SW 1271 (cell line): Measurements from ENCODE around the gene THOC1.
A peak's percentile ranks its signal among the peaks of the same experiment; 100 is the strongest.
"Not testable (repeated sequence)": the region's sequence is repeated elsewhere in the genome, so short reads cannot be mapped to it uniquely, and the experiment has no call there.

Experiments
- DNase-seq, 2 experiments: peaks; one replicate each; lab custom pipeline; 2025; lab: John Stamatoyannopoulos, UW

THOC1 gene, protein sequence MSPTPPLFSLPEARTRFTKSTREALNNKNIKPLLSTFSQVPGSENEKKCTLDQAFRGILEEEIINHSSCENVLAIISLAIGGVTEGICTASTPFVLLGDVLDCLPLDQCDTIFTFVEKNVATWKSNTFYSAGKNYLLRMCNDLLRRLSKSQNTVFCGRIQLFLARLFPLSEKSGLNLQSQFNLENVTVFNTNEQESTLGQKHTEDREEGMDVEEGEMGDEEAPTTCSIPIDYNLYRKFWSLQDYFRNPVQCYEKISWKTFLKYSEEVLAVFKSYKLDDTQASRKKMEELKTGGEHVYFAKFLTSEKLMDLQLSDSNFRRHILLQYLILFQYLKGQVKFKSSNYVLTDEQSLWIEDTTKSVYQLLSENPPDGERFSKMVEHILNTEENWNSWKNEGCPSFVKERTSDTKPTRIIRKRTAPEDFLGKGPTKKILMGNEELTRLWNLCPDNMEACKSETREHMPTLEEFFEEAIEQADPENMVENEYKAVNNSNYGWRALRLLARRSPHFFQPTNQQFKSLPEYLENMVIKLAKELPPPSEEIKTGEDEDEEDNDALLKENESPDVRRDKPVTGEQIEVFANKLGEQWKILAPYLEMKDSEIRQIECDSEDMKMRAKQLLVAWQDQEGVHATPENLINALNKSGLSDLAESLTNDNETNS

DNA sequence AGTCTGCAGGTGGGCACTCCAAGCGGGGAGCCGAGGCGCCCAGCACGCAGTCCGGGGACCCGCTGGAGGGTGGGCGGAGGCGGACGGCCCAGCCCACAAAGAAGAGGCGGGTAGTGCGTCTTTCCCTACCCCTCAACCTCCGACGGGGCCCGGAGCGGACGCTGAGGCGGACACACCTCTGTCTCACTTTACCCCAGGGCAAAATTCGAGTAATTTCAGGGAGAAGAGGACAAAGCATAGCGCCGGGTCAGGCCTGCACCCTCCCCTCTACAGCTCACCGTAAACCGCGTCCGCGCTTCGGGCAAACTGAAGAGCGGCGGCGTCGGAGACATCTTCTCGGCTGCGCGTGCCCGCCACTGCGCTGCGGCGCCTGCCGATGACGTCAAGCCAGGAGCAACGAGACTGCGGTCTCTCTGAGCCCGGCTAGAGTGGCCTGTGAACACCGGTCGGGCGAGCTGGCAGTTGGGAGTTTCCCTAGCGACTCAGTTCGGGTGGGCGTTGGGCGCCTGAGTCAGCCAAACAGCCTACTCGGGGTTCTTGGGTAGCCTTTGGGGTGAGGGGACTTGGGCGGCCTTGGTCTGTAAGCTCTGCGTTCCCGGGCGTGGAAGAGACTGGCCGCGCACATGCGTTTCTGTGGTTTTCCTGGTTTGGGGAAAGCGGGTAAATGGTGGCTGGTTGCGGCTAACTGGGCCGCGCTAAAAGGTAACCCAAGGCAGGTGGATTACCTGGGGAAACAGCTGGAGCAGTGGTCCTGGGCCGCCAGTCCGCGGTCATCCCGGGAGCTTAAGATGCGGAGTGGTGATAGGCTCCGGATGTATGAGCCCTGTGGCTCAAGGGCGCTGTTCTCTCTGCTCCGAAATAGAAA is at the start of gene THOC1:
THOC1 (minus strand) TSS at position 360 of the 865 bp plus-strand sequence; CDS start at position 332, 28 bp downstream.
- peak; percentile 68 to 73 for DNase-seq

DNA sequence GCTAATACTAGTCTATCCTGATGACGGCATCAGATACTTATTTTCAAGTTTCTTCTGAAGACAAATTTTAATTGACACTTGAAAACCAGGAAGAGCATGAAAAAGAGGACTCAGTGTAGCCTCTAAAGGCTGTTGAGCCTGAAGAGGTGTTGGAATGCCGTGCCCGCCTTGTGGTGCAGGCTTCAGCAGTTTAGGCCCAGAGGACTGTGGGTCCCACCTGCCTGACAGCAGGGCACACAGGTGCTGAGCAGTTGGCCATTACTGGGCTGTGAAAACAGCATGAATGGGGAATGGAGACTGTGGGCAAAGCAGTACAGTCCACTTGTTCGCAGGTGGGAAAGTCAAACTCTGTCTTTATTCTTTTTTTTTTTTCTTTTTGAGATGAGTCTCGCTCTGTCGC is 49.8 kb upstream of the THOC1 start:
- no peak for DNase-seq

DNA sequence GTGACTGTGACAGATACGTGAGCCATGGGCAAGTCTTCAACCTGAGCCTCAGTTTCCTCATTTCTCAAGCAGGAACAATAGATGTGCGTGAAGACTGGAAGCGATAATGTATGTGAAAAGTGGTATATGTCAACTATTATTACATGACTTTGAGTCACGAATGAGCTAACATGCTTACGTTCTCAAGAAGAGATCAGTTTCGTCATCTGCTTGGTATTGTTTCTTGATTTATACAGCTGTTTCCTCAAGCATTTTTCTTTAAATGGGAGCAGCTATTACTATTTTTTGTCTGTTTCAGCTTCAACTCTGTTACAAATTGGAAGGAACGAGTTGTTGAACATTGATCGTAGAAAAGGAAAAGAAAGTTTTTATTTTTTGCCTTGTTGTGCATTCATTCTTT is 48.5 kb upstream of the THOC1 start:
- DNase-seq = no peak

DNA sequence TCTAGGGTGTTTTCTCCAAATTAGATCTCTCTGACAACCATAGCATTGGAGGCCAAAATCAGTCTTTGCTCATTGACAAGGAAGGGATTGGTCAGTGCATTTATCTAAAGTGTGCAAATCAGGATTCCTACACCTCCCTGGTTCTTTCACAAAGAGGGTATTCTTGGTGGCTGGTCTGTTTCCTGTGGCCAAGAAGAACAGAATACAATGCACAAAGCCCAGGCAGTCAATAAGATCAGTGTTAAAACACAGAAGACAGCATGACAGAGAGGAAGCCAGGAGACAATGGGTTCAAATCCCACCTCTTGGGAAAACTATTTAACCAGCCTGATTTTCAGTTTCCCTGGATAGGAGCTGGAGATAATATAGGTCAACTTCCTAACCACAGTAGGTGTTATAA is 46.1 kb upstream of the THOC1 start:
- no peak for DNase-seq

DNA sequence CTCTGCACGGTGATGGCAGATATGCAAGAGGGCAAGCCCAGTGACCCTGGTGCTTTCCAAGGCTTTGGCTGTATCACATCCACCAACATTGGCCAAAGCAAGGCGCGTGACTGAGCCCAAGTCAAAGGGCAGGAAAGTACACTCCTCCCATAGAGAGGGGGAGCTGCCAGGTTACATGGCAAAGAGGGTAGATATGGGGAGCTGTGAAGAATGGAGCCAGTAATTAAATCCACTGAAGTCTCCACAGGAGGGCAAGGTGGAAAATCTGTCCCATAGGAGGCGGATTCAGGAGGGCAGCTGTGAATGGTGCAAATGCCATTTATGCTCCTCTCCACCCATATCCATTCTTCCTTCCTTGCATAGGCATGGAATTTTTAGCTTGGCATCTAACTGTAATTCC is 44.6 kb upstream of the THOC1 start:
- DNase-seq = no peak

DNA sequence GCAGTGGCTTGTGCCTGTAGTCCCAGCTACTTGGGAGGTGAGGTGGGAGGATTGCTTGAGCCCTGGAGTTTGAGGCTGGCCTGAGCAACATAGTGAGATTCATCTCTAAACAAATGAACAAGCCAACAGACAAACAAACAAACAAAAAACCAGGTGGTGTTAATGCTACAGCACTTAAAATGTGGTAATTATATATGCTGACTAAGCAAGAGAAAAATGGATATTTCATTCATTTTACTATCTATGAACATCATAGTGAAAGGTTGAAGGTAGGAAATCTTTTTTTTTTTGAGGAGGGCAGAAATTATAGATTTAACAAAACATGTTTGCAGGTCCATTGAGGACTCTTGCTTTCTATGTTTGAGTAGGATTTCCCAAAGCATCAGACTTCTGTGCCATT is 42.2 kb upstream of the THOC1 start:
- no peak for DNase-seq

DNA sequence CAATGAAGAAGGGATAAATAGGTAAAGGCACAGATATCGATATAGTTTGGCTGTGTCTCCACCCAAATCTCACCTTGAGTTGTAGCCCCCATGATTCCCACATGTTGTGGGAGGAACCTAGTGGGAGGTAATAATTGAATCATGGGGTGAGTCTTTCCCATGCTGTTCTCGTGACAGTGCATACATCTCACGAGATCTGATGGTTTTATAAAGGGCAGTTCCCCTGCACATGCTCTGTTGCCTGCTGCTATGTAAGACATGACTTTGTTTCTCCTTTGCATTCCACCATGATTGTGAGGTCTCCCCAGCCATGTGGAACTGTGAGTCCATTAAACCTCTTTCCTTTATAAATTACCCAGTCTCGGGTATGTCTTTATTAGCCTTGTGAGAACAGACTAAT is 40.2 kb upstream of the THOC1 start:
- DNase-seq = not testable (repeated sequence)

DNA sequence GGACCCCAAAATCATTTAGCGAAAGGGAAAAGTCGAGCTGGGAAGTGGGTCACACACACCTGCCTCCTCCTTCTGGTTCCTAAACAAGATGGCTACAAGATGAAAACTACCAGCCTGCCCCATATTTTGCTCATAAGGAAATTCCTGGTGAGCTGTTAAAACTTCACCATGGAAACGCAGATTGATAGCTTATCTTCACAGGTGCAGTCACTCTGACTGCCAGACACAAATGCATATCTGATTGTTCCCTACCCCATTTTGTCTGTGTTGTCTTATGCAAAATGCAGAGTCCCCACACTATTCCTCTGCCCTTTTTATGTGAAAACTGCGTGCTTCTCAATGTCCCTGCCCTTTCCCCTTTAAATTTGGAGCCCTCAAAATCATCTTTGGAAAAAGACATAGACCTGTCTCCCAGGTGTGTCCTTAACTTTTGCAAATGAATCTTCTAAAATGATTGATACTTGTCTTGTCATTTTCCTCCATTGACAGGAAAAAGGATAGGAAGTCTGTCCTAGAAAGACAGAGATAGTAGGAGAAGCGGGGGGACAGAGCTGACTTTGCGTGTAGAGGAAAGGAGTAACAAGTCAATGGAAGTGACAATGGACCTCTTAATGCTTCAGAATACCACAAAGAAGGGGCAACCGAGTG is 38.9 kb upstream of the THOC1 start:
- no peak for DNase-seq

DNA sequence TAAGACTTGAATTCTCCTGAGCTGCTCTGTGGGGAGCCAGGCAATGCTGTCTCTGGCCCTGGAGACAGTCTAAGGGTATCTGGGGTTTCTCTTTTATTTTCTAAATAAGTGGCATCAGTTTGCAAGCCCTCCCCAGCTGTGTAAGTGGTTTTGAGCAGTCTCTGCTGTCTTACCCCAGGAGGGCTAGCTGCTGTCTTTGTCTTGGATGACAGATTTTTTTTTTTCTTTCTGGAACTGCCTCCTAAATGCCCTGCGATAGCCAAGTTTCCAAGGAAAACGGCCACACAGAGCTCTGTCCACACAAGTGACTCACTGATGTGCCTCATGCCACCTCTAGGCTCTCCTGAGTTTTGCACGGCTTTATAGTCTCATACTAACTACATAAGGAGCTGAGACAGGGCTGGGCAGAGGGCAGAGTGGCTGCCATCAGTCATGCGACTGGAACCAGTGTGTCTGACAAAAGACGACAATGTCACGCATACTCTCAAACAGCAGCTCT is 37.2 kb upstream of the THOC1 start:
- no peak for DNase-seq

DNA sequence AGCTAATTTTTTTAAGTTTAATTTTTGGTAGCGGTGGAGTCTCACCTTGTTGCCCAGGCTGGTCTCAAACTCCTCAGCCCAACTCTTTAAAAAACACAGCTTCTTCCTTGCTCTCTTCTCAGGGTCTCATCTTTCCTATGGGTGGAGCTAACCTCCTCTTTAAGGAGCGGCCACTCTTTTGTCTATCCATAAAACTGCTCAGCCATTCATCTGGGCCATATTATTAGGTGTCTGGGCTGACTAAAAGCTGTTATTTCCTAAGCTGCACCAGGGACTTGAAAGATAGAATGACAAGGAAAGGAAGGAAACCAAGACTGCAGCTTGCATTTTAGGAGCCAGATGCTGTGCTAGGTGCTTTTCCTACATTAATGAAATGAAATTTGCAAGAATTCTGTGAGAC is 35.8 kb upstream of the THOC1 start:
- no peak for DNase-seq

DNA sequence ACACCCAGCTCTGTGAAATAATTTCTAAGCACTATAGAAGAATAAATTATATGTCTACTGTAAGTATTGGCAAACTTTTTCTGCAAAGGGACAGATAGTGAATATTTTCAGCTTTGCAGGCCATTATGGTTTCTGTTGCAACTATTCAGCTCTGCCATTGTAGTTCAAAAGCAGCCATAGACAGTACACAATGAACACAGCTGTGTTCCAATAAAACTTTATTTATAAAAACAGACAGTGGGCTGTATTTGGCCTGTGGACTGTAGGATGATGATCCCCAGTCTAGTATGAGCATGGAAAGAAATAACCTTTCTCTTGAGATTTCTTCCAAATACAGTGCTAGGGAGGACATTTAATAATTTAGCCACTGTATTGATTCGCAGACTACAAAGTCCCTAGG is 35.2 kb upstream of the THOC1 start:
- no peak for DNase-seq

DNA sequence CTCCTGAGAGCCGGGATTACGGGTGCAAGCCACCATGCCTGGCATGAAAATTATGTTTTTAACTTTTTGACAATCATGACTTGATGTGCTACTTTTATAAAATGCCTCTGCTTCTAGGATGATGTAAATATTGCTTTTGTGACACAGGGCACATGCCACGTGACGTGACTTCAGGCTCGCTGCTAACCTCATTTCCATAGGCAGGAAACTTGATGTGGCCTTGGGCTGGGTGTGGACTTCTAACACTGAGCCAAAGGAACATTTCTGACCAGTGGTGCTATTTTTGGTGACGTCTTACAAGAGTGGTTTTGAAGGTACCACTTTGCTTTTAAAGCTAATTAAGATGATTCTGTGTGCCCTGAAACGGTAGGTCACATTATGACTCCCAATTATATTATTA is 34.2 kb upstream of the THOC1 start:
- DNase-seq = no peak

DNA sequence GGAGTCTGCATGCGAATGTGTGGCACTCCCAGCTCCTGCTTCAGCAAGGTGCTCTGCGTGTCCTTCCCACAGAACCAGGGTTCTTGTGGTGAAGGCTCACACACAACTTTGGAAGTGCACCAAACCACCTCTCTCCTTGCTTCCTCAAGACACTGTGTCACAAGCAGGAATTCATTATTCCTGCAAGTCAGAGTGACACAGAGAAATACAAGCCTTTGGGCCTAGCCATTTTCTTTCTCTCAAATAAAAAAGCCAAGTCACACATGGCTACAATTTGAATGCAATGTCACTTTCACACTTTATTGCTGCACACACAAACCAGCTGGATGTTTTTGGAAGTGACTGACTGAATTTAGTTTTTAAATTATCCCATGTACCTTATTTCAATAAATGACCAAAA is 30.1 kb upstream of the THOC1 start:
- DNase-seq = no peak

DNA sequence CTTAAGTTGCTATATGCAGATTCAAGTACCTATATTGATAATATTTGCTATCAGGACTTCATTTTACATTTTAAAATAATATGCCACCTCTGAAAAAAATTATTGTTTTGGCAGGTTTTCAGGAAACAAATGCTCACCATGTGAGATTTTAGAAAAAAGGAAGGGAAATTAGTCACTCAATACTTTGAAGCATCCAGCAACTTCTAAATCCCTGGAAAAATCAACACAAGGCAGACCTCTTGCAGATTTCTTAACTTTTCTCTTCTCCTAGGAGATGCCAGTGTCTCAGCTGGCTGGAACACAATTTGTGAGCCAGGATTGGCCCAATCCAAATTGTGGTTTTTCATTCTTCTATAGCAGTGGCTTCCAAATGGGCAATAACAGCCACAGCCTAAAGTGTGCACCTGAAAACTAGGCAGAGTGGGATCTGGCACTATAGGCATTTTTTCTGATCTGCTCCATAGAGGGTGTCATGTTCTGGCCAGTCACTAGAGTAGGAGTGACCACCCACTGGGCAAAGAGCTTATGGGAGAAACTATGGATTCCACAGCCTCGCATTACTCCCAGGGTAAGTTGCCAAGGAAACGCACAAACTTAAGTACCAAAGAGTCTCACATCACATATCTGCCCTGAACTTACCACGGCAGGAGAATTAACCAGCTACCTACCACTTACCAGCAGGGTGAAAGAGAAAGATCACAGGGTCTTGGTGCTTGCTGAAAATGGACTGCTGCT is 28.1 kb upstream of the THOC1 start:
- DNase-seq = no peak

DNA sequence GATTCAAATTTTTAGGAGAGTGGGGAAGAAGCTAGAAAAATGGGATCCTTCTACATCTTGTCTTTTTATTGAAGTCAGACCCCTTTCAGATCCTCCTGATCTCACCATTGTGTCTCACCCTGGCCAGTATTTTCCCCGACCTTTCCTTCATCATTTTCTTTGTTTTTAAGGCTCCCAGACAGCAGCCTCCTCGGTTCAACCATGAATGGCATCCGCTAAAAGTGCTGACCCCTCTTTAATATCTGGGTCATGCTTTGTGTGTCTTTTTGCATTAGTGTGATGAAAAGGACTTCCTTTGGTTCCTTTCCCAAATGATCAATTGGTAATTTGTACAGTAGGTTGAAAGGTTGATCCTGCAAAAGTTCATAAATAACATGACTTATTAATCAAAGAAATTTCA is 26.7 kb upstream of the THOC1 start:
- DNase-seq = no peak

DNA sequence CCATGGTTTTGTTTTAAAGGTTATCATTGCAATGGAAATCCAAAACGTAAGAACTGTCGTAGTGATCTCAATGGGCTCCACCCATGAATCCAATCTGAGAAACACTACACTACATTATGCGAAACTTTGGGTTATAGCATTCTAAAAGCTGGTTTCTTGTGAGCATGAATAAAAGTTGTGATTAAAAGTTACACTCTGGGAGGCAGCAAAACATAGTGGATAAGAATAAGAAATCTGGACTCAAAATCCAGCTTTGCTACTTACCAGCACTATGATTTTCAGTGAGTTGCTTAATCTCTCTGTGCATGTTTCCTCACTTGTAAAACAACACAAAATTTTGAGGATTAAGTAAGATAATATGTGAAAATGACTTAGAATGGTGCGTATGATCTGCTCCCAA is 25.7 kb upstream of the THOC1 start:
- no peak for DNase-seq

DNA sequence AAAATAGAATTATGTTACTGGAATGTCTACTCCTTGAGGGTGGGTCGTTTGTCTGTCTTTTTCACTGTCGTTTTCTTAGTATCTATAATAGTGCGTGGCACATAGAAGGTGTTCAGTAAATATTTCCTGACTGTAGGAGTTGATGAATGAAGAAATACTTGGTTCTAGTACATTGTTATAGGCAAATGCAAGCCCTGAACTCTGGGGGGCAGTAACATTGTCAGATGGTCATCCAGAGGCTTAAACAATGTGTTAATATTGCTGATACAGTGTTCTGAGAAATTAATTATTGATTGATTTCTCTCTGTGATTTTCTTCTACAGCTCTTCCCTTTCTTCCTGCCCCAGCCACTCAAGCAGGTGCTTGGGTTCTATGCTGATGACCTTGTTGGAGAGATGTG is 24.4 kb upstream of the THOC1 start:
- no peak for DNase-seq

DNA sequence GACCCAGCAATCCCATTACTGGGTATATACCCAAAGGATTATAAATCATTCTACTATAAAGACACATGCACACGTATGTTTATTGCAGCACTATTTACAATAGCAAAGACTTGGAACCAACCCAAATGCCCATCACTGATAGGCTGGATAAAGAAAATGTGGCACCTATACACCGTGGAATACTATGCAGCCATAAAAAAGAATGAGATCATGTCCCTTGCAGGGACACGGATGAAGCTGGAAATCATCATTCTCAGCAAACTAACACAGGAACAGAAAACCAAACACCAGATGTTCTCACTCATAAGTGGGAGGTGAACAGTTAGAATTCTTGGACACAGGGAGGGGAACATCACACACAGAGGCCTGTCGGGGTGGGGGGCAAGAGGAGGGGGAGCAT is 22.1 kb upstream of the THOC1 start:
- DNase-seq = not testable (repeated sequence)

DNA sequence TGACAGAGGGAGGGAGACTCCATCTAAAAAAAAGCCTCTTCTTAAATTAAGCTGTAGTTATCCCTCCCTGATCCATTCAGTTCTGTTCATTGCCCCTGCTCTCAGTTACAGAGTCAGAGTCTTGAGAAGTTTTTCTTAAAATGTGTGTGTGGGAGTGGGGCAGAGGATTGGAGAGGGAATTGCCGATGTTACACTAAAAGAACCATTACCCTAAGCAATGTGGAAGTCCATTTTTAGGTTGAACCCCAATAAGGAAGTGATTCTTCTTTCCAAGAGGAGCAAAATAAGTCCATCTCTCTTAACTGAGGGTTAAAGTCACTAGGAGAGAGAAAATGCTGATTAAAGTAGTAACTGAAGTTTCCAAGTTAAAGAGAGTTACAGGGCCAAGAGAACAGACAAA is 21.2 kb upstream of the THOC1 start:
- DNase-seq = no peak

DNA sequence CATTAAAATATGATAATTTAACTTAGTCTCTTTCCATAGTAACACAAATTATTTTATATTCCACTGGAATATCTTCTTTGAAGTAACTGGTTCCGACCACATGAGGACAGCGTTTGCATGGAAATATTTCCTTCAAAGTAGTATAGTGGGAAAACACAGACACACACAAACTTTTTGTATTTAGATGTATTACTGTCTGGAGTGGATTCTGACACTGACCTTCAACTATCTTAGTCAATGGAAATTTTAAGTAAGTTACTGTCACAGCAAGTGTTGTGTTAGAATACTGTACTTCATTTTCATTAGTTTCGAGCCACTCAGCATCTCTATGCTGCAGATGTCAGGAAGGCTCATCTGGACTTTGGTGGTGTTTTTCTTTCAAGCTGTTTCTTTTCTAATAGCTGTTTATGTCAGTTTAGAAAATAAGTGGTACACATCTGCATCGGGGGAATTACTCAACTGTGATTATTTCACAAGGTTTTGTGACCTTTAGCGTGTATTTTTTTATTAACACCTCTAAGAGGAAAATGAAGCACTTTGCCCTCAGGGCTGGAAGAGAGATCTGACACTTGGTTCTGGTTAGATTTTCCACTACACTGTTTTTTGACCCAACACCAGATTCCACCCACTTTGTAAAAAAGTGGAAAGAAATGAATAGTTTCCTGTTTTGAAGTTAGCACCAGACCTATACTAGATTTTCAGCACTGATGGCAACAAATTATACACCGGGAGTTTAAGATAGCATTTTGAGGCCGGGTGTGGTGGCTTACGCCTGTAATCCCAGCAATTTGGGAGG is 18.9 kb upstream of the THOC1 start:
- DNase-seq = peak in 1 of 2 experiments; percentile 4

DNA sequence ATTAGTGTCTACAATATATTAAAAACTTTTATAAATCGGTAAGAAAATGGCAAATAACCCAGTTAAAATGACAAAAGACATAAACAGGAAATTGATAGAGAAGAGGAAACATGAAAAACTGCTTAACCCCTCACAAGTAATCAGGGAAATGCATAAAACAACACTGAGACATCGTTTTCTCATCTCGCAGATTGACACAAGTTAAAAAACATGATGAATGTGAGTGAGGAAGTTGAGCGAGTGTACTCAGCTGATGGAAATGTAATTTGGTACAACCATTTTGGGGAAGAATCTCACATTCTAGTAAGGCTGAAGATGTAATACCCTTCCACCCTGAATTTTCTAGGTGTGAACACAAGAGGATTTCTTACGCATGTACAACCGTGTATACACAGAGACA is 18.0 kb upstream of the THOC1 start:
- DNase-seq = no peak
